ENCODE measurements around the gene P2RY6.

The P2RY6 gene

GRCh38 chr11:73249853-73250783, 22.0 kb upstream of the P2RY6 start:
- H3K4me3 ChIP-seq (ENCODE audit: low read depth, low read length): no peak overlapping the region
- DNase-seq (ENCODE audit: low read depth): no peak
- no peak for TF ChIP-seq CTCF (IDR thresholded peaks at IDR 0.05; ENCODE audit: control insufficient read depth, extremely low read depth, insufficient read depth)

- no peak overlapping the region for H3K4me3 ChIP-seq (ENCODE audit: low read depth, low read length)
- no peak for TF ChIP-seq CTCF (IDR thresholded peaks at IDR 0.05; ENCODE audit: control insufficient read depth, extremely low read depth, insufficient read depth)
- DNase-seq (ENCODE audit: low read depth): no peak
Measured at GRCh38 chr11:73252577-73253191, 19.5 kb upstream of the P2RY6 start.

GRCh38 chr11:73257342-73258103, 14.6 kb upstream of the P2RY6 start:
- DNase-seq (ENCODE audit: low read depth): no peak
- no peak for TF ChIP-seq CTCF (IDR thresholded peaks at IDR 0.05; ENCODE audit: control insufficient read depth, extremely low read depth, insufficient read depth)
- no peak overlapping the region for H3K4me3 ChIP-seq (ENCODE audit: low read depth, low read length)

- no peak overlapping the region for H3K4me3 ChIP-seq (ENCODE audit: low read depth, low read length)
- TF ChIP-seq CTCF (IDR thresholded peaks at IDR 0.05; ENCODE audit: control insufficient read depth, extremely low read depth, insufficient read depth): no peak
- no peak for DNase-seq (ENCODE audit: low read depth)
Measured at GRCh38 chr11:73258104-73259035, 13.8 kb upstream of the P2RY6 start.

- H3K4me3 ChIP-seq (ENCODE audit: low read depth, low read length): no peak overlapping the region
- no peak for TF ChIP-seq CTCF (IDR thresholded peaks at IDR 0.05; ENCODE audit: control insufficient read depth, extremely low read depth, insufficient read depth)
Measured at GRCh38 chr11:73259406-73260126, 12.6 kb upstream of the P2RY6 start.

More at GRCh38 chr11:73259406-73260126, 12.6 kb upstream of the P2RY6 start:
- DNase-seq (ENCODE audit: low read depth): no peak
